NT2/D1 (cell line): ENCODE measurements around the gene TMEM151A.

Experiments
- DNase-seq: peaks from one replicate; pipeline ENCODE4 v3.0.0-alpha.2; 2011; ENCODE audit warnings: low read depth, low spot score
- H3K27me3 ChIP-seq: 2 replicates; pipeline ENCODE4 v1.6.0; 2011; ENCODE audit warnings: mild to moderate bottlenecking; ENCODE audit not compliant: insufficient read length, insufficient read depth
- H3K36me3 ChIP-seq: 2 replicates; pipeline ENCODE4 v1.6.1; 2011; ENCODE audit warnings: mild to moderate bottlenecking, low read length, mixed read lengths; ENCODE audit not compliant: insufficient read depth, insufficient read length
- H3K4me1 ChIP-seq: 2 replicates; pipeline ENCODE4 v1.5.1; 2011; ENCODE audit not compliant: insufficient read depth, insufficient read length
- H3K4me3 ChIP-seq: 2 replicates; pipeline ENCODE4 v1.5.1; 2011; ENCODE audit warnings: low read depth; ENCODE audit not compliant: insufficient read length
- H3K9ac ChIP-seq: 2 replicates; pipeline ENCODE4 v1.6.0; 2011; ENCODE audit warnings: low read depth; ENCODE audit not compliant: insufficient read length
- H3K9me3 ChIP-seq: 2 replicates; pipeline ENCODE4 v1.5.1; 2011; ENCODE audit warnings: mild to moderate bottlenecking, low read length; ENCODE audit not compliant: insufficient read depth
- SUZ12 ChIP-seq: IDR thresholded peaks from 2 replicates; pipeline ENCODE4 v1.6.1; 2011; ENCODE audit not compliant: insufficient read length, insufficient read depth; ENCODE audit errors: extremely low read depth
- YY1 ChIP-seq: IDR thresholded peaks from 2 replicates; pipeline ENCODE4 v1.6.1; 2011; ENCODE audit not compliant: insufficient read length, insufficient read depth
- ZNF274 ChIP-seq: IDR thresholded peaks from 2 replicates; pipeline ENCODE4 v1.6.1; 2011; ENCODE audit warnings: mild to moderate bottlenecking, low read depth, low read length

TMEM151A gene

GRCh38 chr11:66344550-66345315 is 53.0 kb downstream of the TMEM151A start, which contains the start of gene BRMS1:
Gene BRMS1, minus strand, starts transcription at chr11:66345104. Its CDS starts 2,870 bp downstream, at chr11:66342234.
- DNase-seq = peak; percentile 97
- Histone ChIP-seq H3K4me3 (peak within 1 kb of the TSS; percentile 96), H3K9ac (peak within 1 kb of the TSS; percentile 95), H3K36me3 (peaks cover 38% of the 10 kb centered on the region), H3K4me1 (peaks cover 14% of the 10 kb centered on the region), H3K27me3 (peaks cover 15% of the 10 kb centered on the region), H3K9me3 (no peaks in the 10 kb centered on the region)
- TF ChIP-seq YY1 (no peak), SUZ12 (no peak), ZNF274 (no peak)

DNA sequence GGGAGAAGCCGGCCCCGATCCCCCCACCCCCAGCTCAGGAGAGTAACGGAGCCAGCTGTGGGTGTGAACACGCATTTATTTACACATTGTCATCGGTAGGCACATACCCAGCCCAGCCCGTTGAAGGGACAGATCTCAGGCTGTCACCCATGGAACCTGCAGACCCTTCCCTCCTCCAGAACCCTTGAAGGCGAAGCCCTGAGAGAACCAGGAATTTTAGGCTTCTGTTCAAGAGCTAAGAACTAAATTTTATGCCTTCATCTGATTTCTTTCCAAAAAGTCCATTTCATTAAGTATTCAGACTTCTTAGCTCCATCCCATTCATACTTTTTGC is 53.6 kb downstream of the TMEM151A start:
- Histone ChIP-seq H3K36me3 (peaks cover 33% of the 10 kb centered on the region), H3K4me1 (peaks cover 14% of the 10 kb centered on the region), H3K27me3 (peaks cover 15% of the 10 kb centered on the region), H3K4me3 (peak overlapping the region; percentile 96), H3K9me3 (no peaks in the 10 kb centered on the region), H3K9ac (peak overlapping the region; percentile 95)
- TF ChIP-seq ZNF274 = no peak
- no peak for TF ChIP-seq YY1
- no peak for TF ChIP-seq SUZ12
- DNase-seq = no peak
